K562 (cell line): ENCODE measurements around the gene TTC27. TPM values are rescaled to one million over a fixed set of nuclear protein-coding genes. Genes with fewer than 3 reads are reported as not detected.

Source experiments
- ARID2 ChIP-seq: fragments of 450-650 bp; IDR thresholded peaks from 2 replicates; pipeline ENCODE4 v1.6.1; 2017; ENCODE audit warnings: antibody characterized with exemption, mild to moderate bottlenecking
- BRF1 ChIP-seq: IDR thresholded peaks from 3 replicates; pipeline ENCODE4 v1.6.1; 2011; ENCODE audit warnings: borderline replicate concordance, mild to moderate bottlenecking; ENCODE audit not compliant: insufficient read length; ENCODE audit errors: extremely low read depth
- C11orf30 ChIP-seq: fragments of 450-650 bp; IDR thresholded peaks from 2 replicates; pipeline ENCODE4 v1.6.1; 2016; ENCODE audit warnings: low read depth, mild to moderate bottlenecking
- ESRRA ChIP-seq: fragments of 450-650 bp; IDR thresholded peaks from 2 replicates; pipeline ENCODE4 v1.6.1; 2014; ENCODE audit warnings: low read depth, mild to moderate bottlenecking, moderate library complexity, borderline replicate concordance
- FOS ChIP-seq: IDR thresholded peaks from 3 replicates; pipeline ENCODE4 v1.6.1; 2011; ENCODE audit not compliant: insufficient read length; ENCODE audit errors: extremely low read depth
- HIVEP1 ChIP-seq: fragments of 250-450 bp; sonication (Bioruptor Pico); IDR thresholded peaks from 2 replicates; pipeline ENCODE4 v1.4.0; 2020; ENCODE audit warnings: mild to moderate bottlenecking
- KLF16 ChIP-seq: IDR thresholded peaks from 2 replicates; pipeline ENCODE4 v1.6.1; 2016; ENCODE audit warnings: antibody characterized with exemption
- MCM7 ChIP-seq, 2 experiments: fragments of 450-650 bp; IDR thresholded peaks; 2 replicates each; pipeline ENCODE4 v1.6.1; 2016 to 2018
- MIER1 ChIP-seq: fragments of 450-650 bp; IDR thresholded peaks from 2 replicates; pipeline ENCODE4 v1.6.1; 2016; ENCODE audit warnings: antibody characterized with exemption, mild to moderate bottlenecking, low read depth
- MTA1 ChIP-seq: fragments of 450-650 bp; IDR thresholded peaks from 2 replicates; pipeline ENCODE4 v1.6.1; 2017; ENCODE audit warnings: borderline replicate concordance
- NR2C1 ChIP-seq, 2 experiments: fragments of 450-650 bp; IDR thresholded peaks; 2 replicates each; pipeline ENCODE4 v1.6.1; 2017; ENCODE audit warnings: mild to moderate bottlenecking in 2 of 2, antibody characterized with exemption in 1 of 2, inconsistent platforms in 1 of 2, missing compliant biosample characterization in 1 of 2, missing genetic modification characterization in 1 of 2
- PHTF2 ChIP-seq: fragments of 250-450 bp; sonication (Bioruptor Pico); IDR thresholded peaks from 2 replicates; pipeline ENCODE4 v1.5.0; 2021; ENCODE audit warnings: mild to moderate bottlenecking
- RERE ChIP-seq: sonication (generic); formaldehyde crosslinking; IDR thresholded peaks from 2 replicates; pipeline ENCODE4 v1.8.0; 2023; ENCODE audit warnings: missing genetic modification reagents, mild to moderate bottlenecking, borderline replicate concordance
- SOX6 ChIP-seq: fragments of 450-650 bp; IDR thresholded peaks from 2 replicates; pipeline ENCODE4 v1.6.1; 2014; ENCODE audit warnings: mild to moderate bottlenecking
- TEAD1 ChIP-seq, 2 experiments: fragments of 450-650 bp in 1 of 2; sonication (generic) in 1 of 2; formaldehyde crosslinking; IDR thresholded peaks; 2 replicates each; pipeline versions ENCODE4 v1.4.0 to v1.8.0; 2020 to 2022; ENCODE audit warnings: mild to moderate bottlenecking in 2 of 2, missing genetic modification reagents in 1 of 2
- ZBED1 ChIP-seq: IDR thresholded peaks from 2 replicates; pipeline ENCODE4 v1.6.1; 2014
- ZNF445 ChIP-seq: fragments of 250-450 bp; sonication (Bioruptor Pico); IDR thresholded peaks from 2 replicates; pipeline ENCODE4 v1.4.0; 2020; ENCODE audit warnings: low read depth, mild to moderate bottlenecking, moderate library complexity
- polyA plus RNA-seq, 8 experiments: library from polyadenylated mRNA; depleted of rRNA in 4 of 8; stranded (reverse) in 5 of 8; unstranded in 3 of 8; fragments of >200 nt; fragmentation: Nextera tagmentation in 2 of 8; fragmentation: Illumina TruSeq in 1 of 8; extraction: Ambion mirVana in 2 of 8; extraction: Trizol in 1 of 8; gene quantifications; 2 replicates each; pipeline versions ENCODE4 v1.2.1 to v1.2.3, GENCODE V29; 2011 to 2014; ENCODE audit warnings: inconsistent platforms in 1 of 8, missing spikeins in 1 of 8
- total RNA-seq, 7 experiments: library from RNA; depleted of rRNA in 6 of 7; stranded (reverse); fragments of >200 nt in 6 of 7; fragmentation: Illumina TruSeq in 2 of 7; extraction: Trizol in 2 of 7; gene quantifications; 2 replicates each; pipeline versions ENCODE4 v1.2.1 to v1.2.3, GENCODE V29; 2011 to 2021; ENCODE audit warnings: low replicate concordance in 1 of 7
- TF ChIP-seq, protein P1 (sequence below): sonication (generic); formaldehyde crosslinking; IDR thresholded peaks from 2 replicates; pipeline ENCODE4 v1.8.1; 2023; ENCODE audit warnings: mild to moderate bottlenecking, missing genetic modification reagents, moderate library complexity
- TF ChIP-seq, protein P2 (sequence below): sonication (generic); formaldehyde crosslinking; IDR thresholded peaks from 2 replicates; pipeline ENCODE4 v1.5.0; 2020; ENCODE audit warnings: missing genetic modification reagents
- TF ChIP-seq, protein P3 (sequence below): fragments of 450-650 bp; IDR thresholded peaks from 2 replicates; pipeline ENCODE4 v1.6.1; 2016; ENCODE audit warnings: antibody characterized with exemption

Gene TTC27
- total and polyA plus RNA-seq, 9 of the 15 experiments (the other 6 are each of a cell fraction or from before 2014, with no cell fraction given), result 44.3 to 93.4 (median 57.3) TPM

DNA sequence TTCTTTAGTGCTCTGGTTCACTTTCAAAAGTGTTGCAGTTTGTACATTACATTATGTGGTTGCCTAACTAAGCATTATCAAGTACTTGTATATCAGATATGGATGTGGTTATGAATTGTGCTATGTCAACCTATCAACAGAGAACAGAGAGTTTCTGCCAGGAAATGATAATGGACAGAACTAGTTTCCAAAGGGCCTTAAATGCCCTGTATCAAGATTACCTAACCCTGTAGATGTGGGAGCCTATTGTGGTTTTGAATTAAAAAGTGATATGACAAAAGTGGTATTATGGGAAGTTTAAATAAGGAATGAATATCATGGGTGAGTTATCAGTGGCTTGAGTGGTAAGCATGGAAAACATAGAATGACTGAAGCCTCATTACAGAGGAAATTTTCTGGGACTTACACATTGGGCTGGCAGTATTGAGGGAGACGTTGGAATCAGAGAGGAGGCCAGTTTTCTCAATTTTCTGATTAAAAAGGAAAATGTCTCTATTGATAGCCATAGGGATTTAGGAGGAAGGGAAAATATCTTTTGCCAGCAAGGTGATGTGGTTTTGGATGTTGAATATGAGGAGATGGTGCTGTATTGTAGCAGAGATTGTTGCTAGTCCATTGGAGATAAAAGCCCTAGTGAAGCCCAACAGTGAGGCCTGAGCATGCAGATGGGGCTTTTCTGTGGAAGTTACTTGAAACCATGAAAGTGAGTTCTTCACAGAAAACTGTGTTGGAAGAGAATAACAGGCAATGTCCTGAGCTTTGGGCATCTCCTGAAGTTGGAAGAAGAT lies 140.7 kb downstream of the TTC27 start (continued):
- TF ChIP-seq RERE (CRISPR knock-in tag) (no peak), ZNF445 (CRISPR knock-in tag) (no peak), ARID2 (no peak), BRF1 (no peak), KLF16 (peak; percentile 97), TEAD1 (CRISPR knock-in tag; IDR thresholded peaks at IDR 0.05) (peak in 1 of 2 experiments; percentile 87; a peak in 2 of 4 replicates), MIER1 (no peak), ZBED1 (no peak), MTA1 (peak; percentile 89), MCM7 (IDR thresholded peaks at IDR 0.05) (peak in 1 of 2 experiments; percentile 49; a peak in 1 of 4 replicates), NR2C1 (IDR thresholded peaks at IDR 0.05) (no peak), NR2C1 (tag; IDR thresholded peaks at IDR 0.05) (0 out of 2 replicates have a peak, but pooled peaks have one; percentile 16), FOS (no peak), PHTF2 (CRISPR knock-in tag) (no peak), HIVEP1 (CRISPR knock-in tag) (no peak), ESRRA (peak; percentile 96; the same call in 1 of the 2 replicates), C11orf30 (peak; percentile 63), SOX6 (peak; percentile 99)
- TF ChIP-seq, protein P1, sequence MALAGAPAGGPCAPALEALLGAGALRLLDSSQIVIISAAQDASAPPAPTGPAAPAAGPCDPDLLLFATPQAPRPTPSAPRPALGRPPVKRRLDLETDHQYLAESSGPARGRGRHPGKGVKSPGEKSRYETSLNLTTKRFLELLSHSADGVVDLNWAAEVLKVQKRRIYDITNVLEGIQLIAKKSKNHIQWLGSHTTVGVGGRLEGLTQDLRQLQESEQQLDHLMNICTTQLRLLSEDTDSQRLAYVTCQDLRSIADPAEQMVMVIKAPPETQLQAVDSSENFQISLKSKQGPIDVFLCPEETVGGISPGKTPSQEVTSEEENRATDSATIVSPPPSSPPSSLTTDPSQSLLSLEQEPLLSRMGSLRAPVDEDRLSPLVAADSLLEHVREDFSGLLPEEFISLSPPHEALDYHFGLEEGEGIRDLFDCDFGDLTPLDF (CRISPR knock-in tag), result no peak
- TF ChIP-seq, protein P2, sequence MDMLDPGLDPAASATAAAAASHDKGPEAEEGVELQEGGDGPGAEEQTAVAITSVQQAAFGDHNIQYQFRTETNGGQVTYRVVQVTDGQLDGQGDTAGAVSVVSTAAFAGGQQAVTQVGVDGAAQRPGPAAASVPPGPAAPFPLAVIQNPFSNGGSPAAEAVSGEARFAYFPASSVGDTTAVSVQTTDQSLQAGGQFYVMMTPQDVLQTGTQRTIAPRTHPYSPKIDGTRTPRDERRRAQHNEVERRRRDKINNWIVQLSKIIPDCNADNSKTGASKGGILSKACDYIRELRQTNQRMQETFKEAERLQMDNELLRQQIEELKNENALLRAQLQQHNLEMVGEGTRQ, result no peak
- TF ChIP-seq, protein P3, sequence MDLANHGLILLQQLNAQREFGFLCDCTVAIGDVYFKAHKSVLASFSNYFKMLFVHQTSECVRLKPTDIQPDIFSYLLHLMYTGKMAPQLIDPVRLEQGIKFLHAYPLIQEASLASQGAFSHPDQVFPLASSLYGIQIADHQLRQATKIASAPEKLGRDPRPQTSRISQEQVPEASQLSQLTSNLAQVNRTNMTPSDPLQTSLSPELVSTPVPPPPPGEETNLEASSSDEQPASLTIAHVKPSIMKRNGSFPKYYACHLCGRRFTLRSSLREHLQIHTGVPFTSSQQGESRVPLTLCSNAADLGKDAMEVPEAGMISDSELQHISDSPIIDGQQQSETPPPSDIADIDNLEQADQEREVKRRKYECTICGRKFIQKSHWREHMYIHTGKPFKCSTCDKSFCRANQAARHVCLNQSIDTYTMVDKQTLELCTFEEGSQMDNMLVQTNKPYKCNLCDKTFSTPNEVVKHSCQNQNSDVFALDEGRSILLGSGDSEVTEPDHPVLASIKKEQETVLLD, result peak; percentile 58; the same call in 1 of the 2 replicates
